ENCODE results near the gene TFCP2.

TFCP2 gene

GRCh38 chr12:51197736-51198567 lies 25.0 kb upstream of the TFCP2 start:
- DNase-seq (ENCODE audit: low read depth in 2 of 2): no peak

- no peak for DNase-seq (ENCODE audit: low read depth in 2 of 2)
Measured at GRCh38 chr12:51196547-51196946, 23.6 kb upstream of the TFCP2 start.

GRCh38 chr12:51195841-51196240 lies 22.9 kb upstream of the TFCP2 start:
- DNase-seq (ENCODE audit: low read depth in 2 of 2): no peak

- DNase-seq (ENCODE audit: low read depth in 2 of 2): no peak
Measured at GRCh38 chr12:51192284-51192671, 19.3 kb upstream of the TFCP2 start.

- DNase-seq (ENCODE audit: low read depth in 2 of 2): no peak
Measured at GRCh38 chr12:51191516-51192283, 18.8 kb upstream of the TFCP2 start.

- no peak for DNase-seq (ENCODE audit: low read depth in 2 of 2)
Measured at GRCh38 chr12:51190820-51191219, 17.9 kb upstream of the TFCP2 start.

- no peak for DNase-seq (ENCODE audit: low read depth in 2 of 2)
Measured at GRCh38 chr12:51189790-51190355, 16.9 kb upstream of the TFCP2 start.

- no peak for DNase-seq (ENCODE audit: low read depth in 2 of 2)
Measured at GRCh38 chr12:51188359-51189051, 15.6 kb upstream of the TFCP2 start.

GRCh38 chr12:51187370-51187987 lies 14.5 kb upstream of the TFCP2 start:
- DNase-seq (ENCODE audit: low read depth in 2 of 2): no peak

GRCh38 chr12:51186465-51187085 lies 13.6 kb upstream of the TFCP2 start:
- no peak for DNase-seq (ENCODE audit: low read depth in 2 of 2)

GRCh38 chr12:51185171-51185717 lies 12.3 kb upstream of the TFCP2 start:
- no peak for DNase-seq (ENCODE audit: low read depth in 2 of 2)

GRCh38 chr12:51183816-51184215 lies 10.9 kb upstream of the TFCP2 start:
- no peak for DNase-seq (ENCODE audit: low read depth in 2 of 2)

- DNase-seq (ENCODE audit: low read depth in 2 of 2): no peak
Measured at GRCh38 chr12:51183349-51183748, 10.4 kb upstream of the TFCP2 start.

- no peak for DNase-seq (ENCODE audit: low read depth in 2 of 2)
Measured at GRCh38 chr12:51181558-51181957, 8.6 kb upstream of the TFCP2 start.

GRCh38 chr12:51177897-51178296 lies 5.0 kb upstream of the TFCP2 start:
- DNase-seq (ENCODE audit: low read depth in 2 of 2): no peak

- DNase-seq (ENCODE audit: low read depth in 2 of 2): no peak
Measured at GRCh38 chr12:51174501-51174900, 1.6 kb upstream of the TFCP2 start.

- DNase-seq (ENCODE audit: low read depth in 2 of 2): no peak
Measured at GRCh38 chr12:51171884-51172514, 936 bp downstream of the TFCP2 start.

GRCh38 chr12:51163795-51164194 lies 9.1 kb downstream of the TFCP2 start:
- DNase-seq (ENCODE audit: low read depth in 2 of 2): no peak

- no peak for DNase-seq (ENCODE audit: low read depth in 2 of 2)
Measured at GRCh38 chr12:51162217-51162616, 10.7 kb downstream of the TFCP2 start.

- no peak for DNase-seq (ENCODE audit: low read depth in 2 of 2)
Measured at GRCh38 chr12:51160814-51161459, 12.0 kb downstream of the TFCP2 start.
